ENCODE results near the gene DOCK1.

Gene DOCK1

DNA sequence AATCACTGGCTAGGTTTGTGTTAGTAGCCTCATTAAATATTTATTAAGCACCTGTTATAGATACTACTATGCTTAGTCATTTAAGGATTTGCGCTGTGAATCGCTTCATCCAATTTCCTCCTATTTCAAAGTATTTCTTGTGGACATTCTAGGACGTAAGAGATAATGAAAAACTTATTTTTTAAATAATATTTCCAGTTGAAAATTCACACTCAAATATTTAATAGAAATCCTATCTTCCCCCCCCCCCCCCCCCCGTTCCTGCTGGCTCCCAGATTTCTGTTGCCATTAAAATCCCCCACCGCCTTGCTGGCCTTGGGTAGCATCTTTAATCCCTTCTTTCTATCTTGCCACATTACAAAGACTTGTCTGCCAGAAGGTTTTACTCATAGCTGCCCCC is 285.2 kb downstream of the DOCK1 start:
- DNase-seq: no peak

DNA sequence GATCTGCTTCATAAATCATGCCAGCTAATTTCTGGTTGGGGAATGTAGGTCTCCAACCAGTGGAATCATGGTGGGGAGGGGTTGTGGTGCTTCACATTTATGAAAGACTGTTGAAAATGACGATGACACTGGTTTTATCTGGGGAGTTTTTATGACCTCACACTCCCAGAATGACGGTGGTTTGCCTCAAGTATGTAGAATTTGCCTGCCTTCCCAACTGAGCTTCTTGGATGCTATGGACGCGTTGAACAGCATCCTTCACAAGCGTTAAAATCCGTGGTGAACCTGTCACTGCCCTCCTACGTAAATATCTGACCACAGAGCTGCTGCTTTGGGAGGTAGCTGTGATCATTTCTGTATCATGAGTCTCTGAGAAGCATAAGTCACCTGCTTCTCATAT is 287.9 kb downstream of the DOCK1 start:
- DNase-seq: no peak

GRCh38 chr10:127194111-127194510 is 288.9 kb downstream of the DOCK1 start:
- DNase-seq: no peak

GRCh38 chr10:127194599-127194998 is 289.4 kb downstream of the DOCK1 start:
- no peak for DNase-seq

DNA sequence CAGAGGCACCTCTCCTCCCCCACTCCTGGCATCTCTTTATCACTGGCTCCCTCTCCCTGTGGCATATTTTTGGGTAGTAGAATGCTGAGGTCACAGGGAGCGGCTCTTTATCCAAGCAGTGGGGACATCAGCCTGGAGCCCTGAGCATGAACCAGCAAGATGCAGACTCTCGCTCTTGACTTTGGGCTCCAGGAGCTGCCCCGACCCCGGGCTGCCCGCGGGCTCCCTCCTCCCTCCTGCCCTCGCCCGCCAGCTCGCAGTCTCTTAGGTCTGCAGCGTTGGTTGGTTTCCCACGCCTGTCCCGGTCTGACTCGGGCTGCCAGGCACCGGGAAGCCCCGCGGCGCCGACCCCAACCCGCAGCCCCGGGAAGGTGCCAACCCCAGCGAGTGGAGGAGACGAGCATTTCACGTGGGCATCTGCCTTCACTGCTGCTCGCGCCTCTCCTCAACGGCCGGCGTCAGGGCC is 289.8 kb downstream of the DOCK1 start:
- DNase-seq: no peak

- DNase-seq: no peak
These were observed 290.5 kb downstream of the DOCK1 start for GRCh38 chr10:127195571-127196281.

GRCh38 chr10:127196282-127197153 is 291.3 kb downstream of the DOCK1 start, which contains the start of gene INSYN2A:
TSS of gene INSYN2A (minus strand) at chr10:127196591. CDS start at chr10:127176395, 20,196 bp downstream.
- no peak for DNase-seq

- no peak for DNase-seq
These were observed 291.9 kb downstream of the DOCK1 start for GRCh38 chr10:127197154-127197432.

DNA sequence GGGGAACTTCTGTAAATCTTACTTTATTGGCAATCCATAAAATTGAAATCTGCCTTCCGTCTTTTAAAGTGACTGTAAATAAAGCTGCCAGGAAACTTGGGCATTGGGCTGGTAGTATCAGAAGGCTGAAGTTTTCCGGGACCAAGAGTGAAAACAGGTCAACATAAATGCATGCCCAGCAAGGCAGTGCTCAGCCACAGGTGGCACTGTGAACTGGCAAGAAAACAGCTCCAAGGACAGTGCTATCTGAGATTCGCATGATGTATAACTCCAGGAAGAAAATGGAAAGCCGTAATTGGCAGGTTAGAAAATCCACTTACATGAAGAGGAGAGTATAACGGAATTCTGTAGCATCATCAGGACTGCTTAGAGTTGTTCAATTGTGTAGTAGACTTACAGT is 293.1 kb downstream of the DOCK1 start:
- DNase-seq: no peak

DNA sequence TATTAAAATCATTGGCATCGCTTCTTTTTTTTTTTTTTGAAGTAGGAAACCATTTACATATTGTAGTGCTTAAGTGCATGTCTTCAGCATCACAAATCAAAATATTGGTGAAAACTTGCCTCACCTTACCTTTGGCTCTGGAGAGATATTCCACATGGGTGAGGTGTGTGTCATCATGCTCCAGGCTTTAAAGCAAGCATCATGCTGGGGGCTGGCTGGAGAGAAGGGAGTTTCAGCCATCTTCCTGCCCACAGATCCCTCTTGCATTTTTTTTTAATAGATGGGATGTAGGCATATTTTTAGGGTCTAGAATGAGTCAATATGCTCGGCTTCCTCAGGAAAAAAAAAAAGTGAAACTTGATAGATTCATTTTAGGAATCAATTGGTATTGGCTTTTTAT is 293.5 kb downstream of the DOCK1 start:
- no peak for DNase-seq

DNA sequence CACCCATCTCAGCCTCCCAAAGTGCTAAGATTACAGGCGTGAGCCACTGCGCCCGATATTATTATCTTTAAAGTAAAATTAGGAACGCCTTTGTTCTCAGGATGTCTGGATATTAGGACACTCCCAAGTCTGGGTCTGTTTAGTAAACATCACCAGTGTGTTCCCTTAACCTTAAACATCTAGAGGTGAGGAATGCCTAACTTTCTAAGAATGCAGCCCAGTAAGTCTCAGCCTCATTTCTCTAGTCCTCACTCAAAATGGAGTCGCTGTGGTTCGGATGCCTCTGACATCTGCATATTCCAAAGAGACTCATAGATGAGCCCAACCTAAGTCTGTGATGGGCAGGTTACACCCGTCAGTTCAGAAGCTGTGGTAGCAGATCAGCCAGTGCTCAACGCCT is 295.4 kb downstream of the DOCK1 start:
- no peak for DNase-seq

DNA sequence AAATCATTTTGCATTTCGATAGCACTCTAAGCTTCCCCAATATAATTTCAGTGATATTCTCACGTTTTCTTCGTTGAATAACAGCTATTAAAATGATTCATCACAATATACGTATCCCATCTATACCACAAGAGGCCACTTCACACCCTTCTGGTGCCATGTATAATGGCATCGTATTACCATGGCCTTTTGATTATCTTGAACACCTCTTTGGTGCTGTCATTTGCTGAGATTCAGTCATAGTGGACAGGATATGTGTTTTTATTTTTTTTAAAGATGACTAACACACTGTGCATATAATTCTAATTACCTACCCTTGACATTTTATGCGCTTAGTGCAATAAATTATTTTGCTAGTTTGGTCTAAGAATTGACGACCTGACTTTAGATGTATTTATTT is 297.8 kb downstream of the DOCK1 start:
- no peak for DNase-seq

- no peak for DNase-seq
These were observed 301.9 kb downstream of the DOCK1 start for GRCh38 chr10:127207081-127207480.

DNA sequence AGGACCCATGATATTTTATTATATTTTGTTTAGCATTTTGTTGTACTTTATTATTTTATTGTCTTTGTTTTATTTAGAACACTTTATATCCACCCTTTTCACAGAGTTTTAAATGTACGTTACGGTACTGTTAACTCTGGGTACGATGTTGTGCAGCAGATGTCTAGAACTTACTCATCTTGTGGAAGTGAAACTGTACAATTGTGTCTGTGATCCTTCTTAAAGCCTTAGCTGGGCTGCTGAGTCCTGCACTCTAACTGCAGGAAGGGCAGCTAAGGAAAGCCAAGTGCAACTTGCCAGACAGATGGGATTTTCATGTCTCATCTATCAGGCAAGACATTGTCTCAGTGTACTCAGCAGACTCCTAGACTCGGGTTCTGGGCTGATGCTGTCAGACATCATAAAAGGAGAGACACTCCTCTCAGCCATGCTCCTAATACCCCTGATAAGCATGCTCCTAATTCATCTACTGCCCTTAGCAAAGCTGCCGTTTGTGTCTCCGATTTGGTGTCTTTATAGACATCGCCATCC is 305.8 kb downstream of the DOCK1 start:
- no peak for DNase-seq

DNA sequence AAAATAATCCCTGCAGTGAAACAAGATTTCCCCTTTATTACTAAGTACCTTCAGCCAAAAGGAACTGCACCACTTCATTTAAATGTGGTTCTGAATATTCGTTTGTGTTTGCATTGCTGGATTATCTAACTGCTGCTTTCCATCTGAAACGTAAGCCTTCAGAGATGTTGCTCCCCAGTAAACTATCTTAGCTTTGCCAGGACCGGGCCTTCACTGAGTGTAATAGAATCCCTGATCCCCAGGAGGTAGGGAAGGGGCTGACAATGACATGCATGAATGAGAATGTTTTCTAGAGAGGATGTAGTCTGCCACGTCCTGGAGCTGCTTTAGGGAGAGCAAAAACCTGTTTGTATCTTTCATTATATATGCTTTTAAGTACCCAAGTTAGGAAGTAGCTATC is 310.6 kb downstream of the DOCK1 start:
- DNase-seq: no peak

DNA sequence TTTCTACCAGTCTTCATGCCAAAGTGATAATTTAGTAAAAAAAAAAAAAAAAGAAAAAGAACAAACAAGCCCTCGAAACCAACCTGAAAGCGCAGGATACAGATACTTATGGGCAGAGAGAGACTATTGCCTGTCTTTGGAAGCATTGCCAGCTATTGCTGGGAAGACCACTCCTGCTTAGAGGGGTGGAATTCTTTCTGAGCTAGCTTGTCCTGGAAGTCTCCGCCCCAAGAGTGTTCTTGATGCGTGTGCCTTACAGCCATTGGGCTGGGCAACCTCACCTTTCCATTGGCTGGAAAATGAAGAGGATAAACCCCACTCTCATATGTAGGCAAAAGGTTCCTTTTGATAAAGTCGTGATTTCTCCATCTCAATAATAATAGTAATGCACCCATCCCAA is 311.0 kb downstream of the DOCK1 start:
- no peak for DNase-seq

DNA sequence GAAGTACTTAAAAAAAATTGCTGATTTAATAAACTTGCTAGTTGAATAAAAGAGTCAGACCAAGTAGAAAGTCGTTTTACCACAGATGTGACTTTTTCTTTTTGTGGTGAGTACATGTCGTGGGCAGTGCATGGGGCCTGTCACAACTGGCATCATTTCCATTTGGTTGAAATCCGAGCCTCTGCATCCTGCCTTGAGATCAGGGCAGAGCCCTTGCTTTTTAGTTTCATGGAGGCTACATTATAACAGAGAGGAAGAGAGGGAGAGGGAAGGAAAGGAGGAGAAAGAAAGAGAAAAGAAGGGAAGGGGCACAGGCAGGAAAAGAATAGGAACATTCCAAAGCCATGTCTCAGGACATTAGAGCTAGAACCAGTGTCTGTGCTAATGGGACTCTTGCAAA is 311.6 kb downstream of the DOCK1 start:
- no peak for DNase-seq

GRCh38 chr10:127218658-127219057 is 313.4 kb downstream of the DOCK1 start:
- DNase-seq: no peak

DNA sequence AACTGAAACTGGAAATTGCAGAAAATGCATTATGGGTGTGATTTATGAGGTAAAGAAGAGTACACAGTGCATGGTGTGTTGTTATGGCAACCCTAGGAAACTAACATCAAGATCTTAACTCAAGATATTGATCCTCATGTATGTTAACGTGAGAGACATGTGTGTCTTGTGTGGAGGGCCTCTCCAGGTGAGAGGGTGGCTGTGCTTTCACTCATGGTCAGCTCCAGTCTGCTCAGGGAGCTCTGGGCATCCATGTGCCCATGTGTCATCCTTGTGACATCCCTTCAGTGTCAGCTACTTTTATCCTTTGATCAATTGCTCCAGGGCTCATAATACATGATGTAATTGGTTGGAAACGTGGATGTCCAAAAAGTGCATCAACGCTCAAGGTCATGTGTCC is 316.1 kb downstream of the DOCK1 start:
- DNase-seq: no peak

DNA sequence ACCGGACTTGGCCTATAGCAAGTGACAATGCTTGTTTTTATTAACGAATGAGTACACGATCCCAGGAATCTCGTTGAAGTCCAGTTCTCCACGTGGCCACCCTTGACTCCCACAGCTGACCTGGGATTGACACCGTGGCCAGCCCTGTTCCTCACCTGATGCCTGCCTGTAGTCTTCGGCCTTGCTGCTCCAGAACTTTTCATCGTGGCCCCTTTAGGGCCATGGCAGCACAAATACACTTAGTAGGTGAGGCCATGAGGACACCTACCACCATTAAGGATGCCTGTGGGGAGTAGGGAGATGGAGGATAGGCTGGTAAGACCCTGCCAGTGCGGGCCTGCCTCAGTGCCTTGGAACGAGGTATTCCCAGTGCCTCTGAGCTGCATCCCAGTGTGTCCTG is 321.8 kb downstream of the DOCK1 start:
- DNase-seq: no peak

DNA sequence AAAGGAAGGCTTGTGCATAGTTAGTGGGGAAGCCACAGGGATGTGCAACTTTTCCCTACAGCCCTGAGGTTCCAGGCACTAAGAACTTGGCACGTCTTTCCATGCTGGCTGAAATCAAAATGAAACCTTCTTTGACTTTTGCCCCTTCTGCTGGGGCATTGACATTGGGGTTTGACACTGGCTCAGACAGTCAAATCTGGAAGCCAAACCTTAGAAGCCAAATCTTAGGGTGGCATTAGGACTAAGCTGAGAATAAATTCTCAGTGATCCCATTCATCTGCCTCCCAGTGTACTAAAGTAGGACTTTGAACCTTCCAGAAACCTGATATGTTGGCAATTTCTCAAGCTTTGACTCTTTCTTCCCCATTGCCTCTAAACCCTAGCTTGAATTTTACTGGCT is 322.4 kb downstream of the DOCK1 start:
- DNase-seq: no peak

DNA sequence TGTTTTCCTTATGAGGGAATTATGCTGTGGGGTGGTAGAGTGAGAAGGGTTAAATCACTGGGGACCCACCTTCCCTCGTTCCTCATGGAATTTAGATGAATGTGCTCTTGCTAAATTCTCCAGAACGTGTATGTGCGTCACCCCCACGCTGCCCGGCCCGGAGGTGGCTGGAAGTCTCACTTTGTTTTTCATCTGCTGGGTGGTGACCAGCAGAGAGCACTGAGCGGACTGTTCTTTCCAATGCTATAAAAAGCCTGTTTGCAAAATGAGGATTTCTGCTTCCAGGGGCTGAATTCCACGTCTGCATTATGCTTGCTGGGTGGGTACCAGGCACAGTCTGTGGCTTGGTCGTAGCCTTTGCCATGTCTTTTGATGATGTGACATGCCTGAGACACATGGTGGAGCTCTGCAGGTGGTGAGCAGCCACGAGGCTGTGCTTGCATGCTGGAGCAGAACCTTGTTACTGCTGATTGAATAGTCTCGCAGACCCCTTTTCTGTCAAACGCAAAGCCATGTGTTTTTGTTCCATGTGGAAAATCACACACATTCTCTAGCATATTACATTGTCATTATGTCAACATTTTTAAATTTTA is 323.1 kb downstream of the DOCK1 start:
- no peak for DNase-seq

GRCh38 chr10:127234306-127234800 is 329.1 kb downstream of the DOCK1 start:
- no peak for DNase-seq

DNA sequence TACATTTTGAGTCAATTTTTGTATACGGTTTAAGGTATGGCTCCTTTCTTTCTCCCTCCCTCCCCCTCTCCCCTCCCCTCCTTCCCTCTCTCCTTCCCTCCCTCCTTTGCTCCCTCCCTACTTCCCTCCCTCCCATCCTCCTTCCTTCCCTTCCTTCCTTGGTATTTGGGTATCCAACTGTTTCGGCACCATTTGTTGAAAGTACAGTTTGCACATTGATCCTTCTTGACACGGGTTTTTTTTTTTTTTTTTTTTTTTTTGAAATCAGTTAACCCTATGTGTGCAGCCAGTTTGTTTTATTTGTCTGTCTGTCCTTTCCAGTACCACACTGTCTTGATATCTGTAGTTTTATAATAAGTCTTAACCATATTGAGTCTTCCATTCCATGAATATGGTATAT is 331.0 kb downstream of the DOCK1 start:
- no peak for DNase-seq

All from activated CD4-positive, CD25-positive, alpha-beta regulatory T cell treated with anti-CD3 and anti-CD28 coated beads, Interleukin-2, amount 50 U/mL, for 72 hours (primary cell).